GM23248 (cell line): ENCODE results near the gene CCDC92. TPM values are rescaled to one million over a fixed set of nuclear protein-coding genes. Genes with fewer than 3 reads are reported as not detected.

Experiments used
- DNase-seq: peaks from one replicate; pipeline ENCODE4 v3.0.0-alpha.2; 2015
- H2AFZ ChIP-seq: fragments of 200-600 bp; sonication (generic); 2 replicates; pipeline ENCODE4 v1.6.1; 2016; ENCODE audit warnings: antibody characterized with exemption
- H3F3A ChIP-seq: fragments of 200-600 bp; sonication (generic); 2 replicates; pipeline ENCODE4 v1.6.1; 2016; ENCODE audit warnings: mild to moderate bottlenecking, antibody characterized with exemption, mixed run types; ENCODE audit not compliant: insufficient read depth
- H3K27ac ChIP-seq: fragments of 200-600 bp; sonication (generic); 2 replicates; pipeline ENCODE4 v1.5.1; 2016; ENCODE audit warnings: mild to moderate bottlenecking
- H3K27me3 ChIP-seq: fragments of 200-600 bp; sonication (generic); replicated peaks from 2 replicates; pipeline ENCODE4 v1.6.1; 2016; ENCODE audit warnings: mild to moderate bottlenecking; ENCODE audit not compliant: insufficient read depth
- H3K36me3 ChIP-seq: fragments of 200-600 bp; sonication (generic); 2 replicates; pipeline ENCODE4 v1.6.1; 2016; ENCODE audit warnings: low read depth, mild to moderate bottlenecking
- H3K4me1 ChIP-seq: fragments of 200-600 bp; sonication (generic); 2 replicates; pipeline ENCODE4 v1.6.1; 2016; ENCODE audit warnings: mild to moderate bottlenecking; ENCODE audit not compliant: insufficient read depth
- H3K4me2 ChIP-seq: fragments of 200-600 bp; sonication (generic); one replicate; pipeline ENCODE4 v1.6.1; 2016; ENCODE audit warnings: mild to moderate bottlenecking; ENCODE audit not compliant: unreplicated experiment
- H3K4me3 ChIP-seq: fragments of 200-600 bp; sonication (generic); 2 replicates; pipeline ENCODE4 v1.5.1; 2016; ENCODE audit warnings: mild to moderate bottlenecking
- H3K79me2 ChIP-seq: fragments of 200-600 bp; sonication (generic); 2 replicates; pipeline ENCODE4 v1.6.1; 2016; ENCODE audit warnings: mild to moderate bottlenecking; ENCODE audit not compliant: insufficient read depth
- H3K9ac ChIP-seq: fragments of 200-600 bp; sonication (generic); 2 replicates; pipeline ENCODE4 v1.6.1; 2016; ENCODE audit warnings: mild to moderate bottlenecking
- H3K9me2 ChIP-seq: fragments of 200-600 bp; sonication (generic); 2 replicates; pipeline ENCODE4 v1.6.1; 2016; ENCODE audit warnings: mixed run types, mild to moderate bottlenecking, moderate library complexity; ENCODE audit not compliant: insufficient read depth
- H3K9me3 ChIP-seq: fragments of 200-600 bp; sonication (generic); one replicate; pipeline ENCODE4 v1.6.1; 2017; ENCODE audit warnings: low read depth
- H4K20me1 ChIP-seq: fragments of 200-600 bp; sonication (generic); 2 replicates; pipeline ENCODE4 v1.6.0; 2016; ENCODE audit not compliant: insufficient read depth
- EZH2 ChIP-seq: fragments of 200-600 bp; sonication (generic); IDR thresholded peaks from 2 replicates; pipeline ENCODE4 v1.6.1; 2018; ENCODE audit warnings: antibody characterized with exemption, mild to moderate bottlenecking; ENCODE audit not compliant: insufficient read depth, poor library complexity, severe bottlenecking
- EZH2phosphoT487 ChIP-seq: fragments of 200-600 bp; sonication (generic); IDR thresholded peaks from 2 replicates; pipeline ENCODE4 v1.6.1; 2018; ENCODE audit warnings: antibody characterized with exemption, moderate library complexity, mild to moderate bottlenecking, low read depth; ENCODE audit not compliant: insufficient read depth
- WGBS, 2 experiments: methylation state at CpG; one replicate each; pipeline ENCODE4 v1.1.6; 2015 to 2017; ENCODE audit warnings: low lambda C conversion rate in 2 of 2, low coverage in 1 of 2; ENCODE audit errors: missing lambda C conversion rate in 2 of 2; 5-methylcytosine and 5-hydroxymethylcytosine counted together
- in situ Hi-C: fragments of 300-500 bp; cut with MboI; formaldehyde crosslinking; loops from 2 replicates; pipeline ENCODE4 v1.15.0; 2020
- polyA plus RNA-seq: library from polyadenylated mRNA; unstranded; fragments of >200 nt; fragmentation: Nextera tagmentation; extraction: Ambion mirVana; gene quantifications from 2 replicates; pipeline ENCODE4 v1.2.1, GENCODE V29; 2016
- total RNA-seq: library from RNA; depleted of rRNA; stranded (reverse); fragments of >200 nt; shearing (Covaris generic); gene quantifications from 2 replicates; pipeline ENCODE4 v1.2.3, GENCODE V29; 2014

CCDC92 gene
- total and polyA plus RNA-seq, 2 experiments from 2014 or later = 20.3 to 49.5 TPM

GRCh38 chr12:123936956-123937706 is 35.5 kb downstream of the CCDC92 start:
- DNase-seq = no peak
- Histone ChIP-seq H3K9ac (no peak overlapping the region), H3F3A (peaks cover 7% of the 10 kb centered on the region), H3K27ac (no peak overlapping the region), H4K20me1 (no peaks in the 10 kb centered on the region), H3K9me2 (no peaks in the 10 kb centered on the region), H3K4me3 (no peak overlapping the region), H3K4me1 (no peaks in the 10 kb centered on the region), H3K4me2 (no peak overlapping the region), H3K36me3 (peaks cover 11% of the 10 kb centered on the region), H2AFZ (no peak overlapping the region), H3K27me3 (no peaks in the 10 kb centered on the region), H3K79me2 (no peaks in the 10 kb centered on the region), H3K9me3 (no peaks in the 10 kb centered on the region)
- in situ Hi-C loops = no loop called here
- 91 to 92% methylated on average over 44 to 46 of the region's 46 CpGs for WGBS, 2 experiments
- TF ChIP-seq EZH2phosphoT487 (no peak), EZH2 (no peak)

- H4K20me1 ChIP-seq = no peaks in the 10 kb centered on the region
- no peak overlapping the region for H3K9ac ChIP-seq
- DNase-seq = no peak
- H3K36me3 ChIP-seq = peaks cover 4% of the 10 kb centered on the region; the same call in 1 of the 2 replicates
- no peaks in the 10 kb centered on the region for H3K27me3 ChIP-seq
- no peaks in the 10 kb centered on the region for H3K9me3 ChIP-seq
- no peaks in the 10 kb centered on the region for H3K9me2 ChIP-seq
- H3K79me2 ChIP-seq = no peaks in the 10 kb centered on the region
- no peak overlapping the region for H3K27ac ChIP-seq
- in situ Hi-C loops = no loop called here
- H3K4me1 ChIP-seq = no peaks in the 10 kb centered on the region
- no peak overlapping the region for H2AFZ ChIP-seq
- TF ChIP-seq EZH2 = no peak
- TF ChIP-seq EZH2phosphoT487 = no peak
- H3F3A ChIP-seq = peaks cover under 1% of the 10 kb centered on the region; the same call in 1 of the 2 replicates
- WGBS, 2 experiments = 95% methylated on average over 18 of the region's 18 CpGs
- no peak overlapping the region for H3K4me3 ChIP-seq
- no peak overlapping the region for H3K4me2 ChIP-seq
Measured at GRCh38 chr12:123936471-123936870, 36.2 kb downstream of the CCDC92 start.

GRCh38 chr12:123935956-123936355 is 36.7 kb downstream of the CCDC92 start:
- in situ Hi-C loops = no loop called here
- H3K4me1 ChIP-seq = no peaks in the 10 kb centered on the region
- TF ChIP-seq EZH2phosphoT487 (no peak), EZH2 (no peak)

GRCh38 chr12:123934829-123935228 is 37.8 kb downstream of the CCDC92 start:
- WGBS, 2 experiments = 80% methylated on average over 9 of the region's 9 CpGs
- TF ChIP-seq EZH2phosphoT487 = no peak
- no peak for TF ChIP-seq EZH2
- Histone ChIP-seq H3K4me2 (no peak overlapping the region), H3K36me3 (peaks cover 4% of the 10 kb centered on the region; the same call in 1 of the 2 replicates), H4K20me1 (no peaks in the 10 kb centered on the region), H3K4me1 (no peaks in the 10 kb centered on the region), H3K9me3 (no peaks in the 10 kb centered on the region), H3K79me2 (no peaks in the 10 kb centered on the region), H3K4me3 (no peak overlapping the region), H3K27ac (no peak overlapping the region), H3K9me2 (no peaks in the 10 kb centered on the region), H3K9ac (no peak overlapping the region), H3F3A (no peaks in the 10 kb centered on the region), H2AFZ (no peak overlapping the region), H3K27me3 (no peaks in the 10 kb centered on the region)
- in situ Hi-C loops = no loop called here
- DNase-seq = peak; percentile 64

More at GRCh38 chr12:123935956-123936355, 36.7 kb downstream of the CCDC92 start:
- H3K36me3 ChIP-seq = peaks cover 4% of the 10 kb centered on the region; the same call in 1 of the 2 replicates
- no peaks in the 10 kb centered on the region for H3K9me3 ChIP-seq
- H2AFZ ChIP-seq = no peak overlapping the region
- H3K4me2 ChIP-seq = no peak overlapping the region
- 84 to 91% methylated on average over 7 of the region's 7 CpGs for WGBS, 2 experiments
- H3K9me2 ChIP-seq = no peaks in the 10 kb centered on the region
- no peaks in the 10 kb centered on the region for H4K20me1 ChIP-seq
- no peaks in the 10 kb centered on the region for H3K79me2 ChIP-seq
- no peaks in the 10 kb centered on the region for H3K27me3 ChIP-seq
- H3K4me3 ChIP-seq = no peak overlapping the region
- H3F3A ChIP-seq = no peaks in the 10 kb centered on the region
- H3K27ac ChIP-seq = no peak overlapping the region
- DNase-seq = no peak
- H3K9ac ChIP-seq = no peak overlapping the region
